NOMO-1 (cell line): Measurements from ENCODE around the gene GKN1.
A peak's percentile ranks its signal among the peaks of the same experiment; 100 is the strongest.

Experiments used
- DNase-seq, 2 experiments: peaks; one replicate each; lab custom pipeline; 2025; ENCODE audit not compliant: unreplicated experiment in 2 of 2; lab: John Stamatoyannopoulos, UW

GKN1 gene

GRCh38 chr2:69001879-69002278, 27.4 kb downstream of the GKN1 start:
- DNase-seq, result no peak

GRCh38 chr2:69003731-69004130, 29.3 kb downstream of the GKN1 start:
- DNase-seq, result no peak

- no peak for DNase-seq
Measured at GRCh38 chr2:69007169-69007568, 32.7 kb downstream of the GKN1 start.

GRCh38 chr2:69007603-69008002, 33.2 kb downstream of the GKN1 start:
- no peak for DNase-seq

- no peak for DNase-seq
Measured at GRCh38 chr2:69010437-69011194, 36.2 kb downstream of the GKN1 start.

GRCh38 chr2:69011611-69012157, 37.2 kb downstream of the GKN1 start:
- no peak for DNase-seq

- DNase-seq, result peak; percentile 11 to 37
Measured at GRCh38 chr2:69012310-69013141, 38.1 kb downstream of the GKN1 start.

- DNase-seq, result no peak
Measured at GRCh38 chr2:69013142-69013839, 38.9 kb downstream of the GKN1 start, which contains the start of gene ANTXR1. TSS of gene ANTXR1 (plus strand) at chr2:69013179. CDS start at chr2:69013500, 321 bp downstream.

- DNase-seq, result no peak
Measured at GRCh38 chr2:69013840-69014821, 39.7 kb downstream of the GKN1 start.

GRCh38 chr2:69017080-69017479, 42.6 kb downstream of the GKN1 start:
- no peak for DNase-seq

GRCh38 chr2:69017835-69018234, 43.4 kb downstream of the GKN1 start:
- no peak for DNase-seq

GRCh38 chr2:69018678-69019095, 44.3 kb downstream of the GKN1 start:
- no peak for DNase-seq

GRCh38 chr2:69020496-69021426, 46.3 kb downstream of the GKN1 start:
- DNase-seq, result no peak

- DNase-seq, result no peak
Measured at GRCh38 chr2:69021727-69022126, 47.3 kb downstream of the GKN1 start.

- DNase-seq, result no peak
Measured at GRCh38 chr2:69022548-69022947, 48.1 kb downstream of the GKN1 start.

GRCh38 chr2:69023236-69023635, 48.8 kb downstream of the GKN1 start:
- no peak for DNase-seq

- DNase-seq, result peak; percentile 33 to 71
Measured at GRCh38 chr2:69026026-69026425, 51.6 kb downstream of the GKN1 start.

- no peak for DNase-seq
Measured at GRCh38 chr2:69026691-69027459, 52.4 kb downstream of the GKN1 start.
